ENCODE results near the gene ERN1. TPM values are rescaled to one million over a fixed set of nuclear protein-coding genes. Genes with fewer than 3 reads are reported as not detected.

ERN1 gene
- total and polyA plus RNA-seq, 2 of the 13 experiments (the other 11 are each of a cell fraction or from before 2014, with no cell fraction given): 6.0 to 12.7 TPM

- TF ChIP-seq HMGA1 (CRISPR knock-in tag; conservative IDR thresholded peaks at IDR 0.05) (no peak), ZNF138 (CRISPR knock-in tag; IDR thresholded peaks at IDR 0.05; ENCODE audit: low read depth) (0 out of 2 replicates have a peak, but pooled peaks have one; percentile 43), ZNF547 (CRISPR knock-in tag; IDR thresholded peaks at IDR 0.05) (no peak; the same call in none of the 2 replicates), ZBTB8A (CRISPR knock-in tag; IDR thresholded peaks at IDR 0.05; ENCODE audit: borderline replicate concordance, low read depth) (no peak; the same call in 1 of the 2 replicates), ZNF446 (CRISPR knock-in tag; IDR thresholded peaks at IDR 0.05) (no peak), FOXK1 (CRISPR knock-in tag; IDR thresholded peaks at IDR 0.05; ENCODE audit: borderline replicate concordance, low read depth) (peak; percentile 43; the same call in 1 of the 2 replicates), NCOA2 (CRISPR knock-in tag; IDR thresholded peaks at IDR 0.05) (0 out of 2 replicates have a peak, but pooled peaks have one; percentile 17), ZSCAN31 (CRISPR knock-in tag; IDR thresholded peaks at IDR 0.05; ENCODE audit: low read depth) (peak; percentile 63), SRF (IDR thresholded peaks at IDR 0.05; ENCODE audit: low read depth, low read length) (no peak), DNMT1 (CRISPR knock-in tag; IDR thresholded peaks at IDR 0.05) (no peak; the same call in 1 of the 2 replicates), ZNF232 (CRISPR knock-in tag; IDR thresholded peaks at IDR 0.05; ENCODE audit: borderline replicate concordance) (no peak), SETDB1 (CRISPR knock-in tag; IDR thresholded peaks at IDR 0.05; ENCODE audit: borderline replicate concordance) (no peak), ZNF687 (CRISPR knock-in tag; IDR thresholded peaks at IDR 0.05) (peak; percentile 95), ZFYVE20 (CRISPR knock-in tag; IDR thresholded peaks at IDR 0.05; ENCODE audit: borderline replicate concordance, low read depth) (no peak; the same call in 1 of the 2 replicates)
- TF ChIP-seq, protein P1, sequence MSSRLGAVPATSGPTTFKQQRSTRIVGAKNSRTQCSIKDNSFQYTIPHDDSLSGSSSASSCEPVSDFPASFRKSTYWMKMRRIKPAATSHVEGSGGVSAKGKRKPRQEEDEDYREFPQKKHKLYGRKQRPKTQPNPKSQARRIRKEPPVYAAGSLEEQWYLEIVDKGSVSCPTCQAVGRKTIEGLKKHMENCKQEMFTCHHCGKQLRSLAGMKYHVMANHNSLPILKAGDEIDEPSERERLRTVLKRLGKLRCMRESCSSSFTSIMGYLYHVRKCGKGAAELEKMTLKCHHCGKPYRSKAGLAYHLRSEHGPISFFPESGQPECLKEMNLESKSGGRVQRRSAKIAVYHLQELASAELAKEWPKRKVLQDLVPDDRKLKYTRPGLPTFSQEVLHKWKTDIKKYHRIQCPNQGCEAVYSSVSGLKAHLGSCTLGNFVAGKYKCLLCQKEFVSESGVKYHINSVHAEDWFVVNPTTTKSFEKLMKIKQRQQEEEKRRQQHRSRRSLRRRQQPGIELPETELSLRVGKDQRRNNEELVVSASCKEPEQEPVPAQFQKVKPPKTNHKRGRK (CRISPR knock-in tag; IDR thresholded peaks at IDR 0.05): peak; percentile 56; the same call in 1 of the 2 replicates
- TF ChIP-seq, protein P2, sequence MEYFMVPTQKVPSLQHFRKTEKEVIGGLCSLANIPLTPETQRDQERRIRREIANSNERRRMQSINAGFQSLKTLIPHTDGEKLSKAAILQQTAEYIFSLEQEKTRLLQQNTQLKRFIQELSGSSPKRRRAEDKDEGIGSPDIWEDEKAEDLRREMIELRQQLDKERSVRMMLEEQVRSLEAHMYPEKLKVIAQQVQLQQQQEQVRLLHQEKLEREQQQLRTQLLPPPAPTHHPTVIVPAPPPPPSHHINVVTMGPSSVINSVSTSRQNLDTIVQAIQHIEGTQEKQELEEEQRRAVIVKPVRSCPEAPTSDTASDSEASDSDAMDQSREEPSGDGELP (IDR thresholded peaks at IDR 0.05; ENCODE audit: borderline replicate concordance, low read depth): no peak
- TF ChIP-seq, protein P3, sequence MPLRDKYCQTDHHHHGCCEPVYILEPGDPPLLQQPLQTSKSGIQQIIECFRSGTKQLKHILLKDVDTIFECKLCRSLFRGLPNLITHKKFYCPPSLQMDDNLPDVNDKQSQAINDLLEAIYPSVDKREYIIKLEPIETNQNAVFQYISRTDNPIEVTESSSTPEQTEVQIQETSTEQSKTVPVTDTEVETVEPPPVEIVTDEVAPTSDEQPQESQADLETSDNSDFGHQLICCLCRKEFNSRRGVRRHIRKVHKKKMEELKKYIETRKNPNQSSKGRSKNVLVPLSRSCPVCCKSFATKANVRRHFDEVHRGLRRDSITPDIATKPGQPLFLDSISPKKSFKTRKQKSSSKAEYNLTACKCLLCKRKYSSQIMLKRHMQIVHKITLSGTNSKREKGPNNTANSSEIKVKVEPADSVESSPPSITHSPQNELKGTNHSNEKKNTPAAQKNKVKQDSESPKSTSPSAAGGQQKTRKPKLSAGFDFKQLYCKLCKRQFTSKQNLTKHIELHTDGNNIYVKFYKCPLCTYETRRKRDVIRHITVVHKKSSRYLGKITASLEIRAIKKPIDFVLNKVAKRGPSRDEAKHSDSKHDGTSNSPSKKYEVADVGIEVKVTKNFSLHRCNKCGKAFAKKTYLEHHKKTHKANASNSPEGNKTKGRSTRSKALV (CRISPR knock-in tag; IDR thresholded peaks at IDR 0.05): no peak
- TF ChIP-seq, protein P4, sequence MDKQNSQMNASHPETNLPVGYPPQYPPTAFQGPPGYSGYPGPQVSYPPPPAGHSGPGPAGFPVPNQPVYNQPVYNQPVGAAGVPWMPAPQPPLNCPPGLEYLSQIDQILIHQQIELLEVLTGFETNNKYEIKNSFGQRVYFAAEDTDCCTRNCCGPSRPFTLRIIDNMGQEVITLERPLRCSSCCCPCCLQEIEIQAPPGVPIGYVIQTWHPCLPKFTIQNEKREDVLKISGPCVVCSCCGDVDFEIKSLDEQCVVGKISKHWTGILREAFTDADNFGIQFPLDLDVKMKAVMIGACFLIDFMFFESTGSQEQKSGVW (CRISPR knock-in tag; IDR thresholded peaks at IDR 0.05; ENCODE audit: borderline replicate concordance): no peak
- TF ChIP-seq, protein P5, sequence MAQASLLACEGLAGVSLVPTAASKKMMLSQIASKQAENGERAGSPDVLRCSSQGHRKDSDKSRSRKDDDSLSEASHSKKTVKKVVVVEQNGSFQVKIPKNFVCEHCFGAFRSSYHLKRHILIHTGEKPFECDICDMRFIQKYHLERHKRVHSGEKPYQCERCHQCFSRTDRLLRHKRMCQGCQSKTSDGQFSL (CRISPR knock-in tag; IDR thresholded peaks at IDR 0.05): no peak
These were observed 16.6 kb upstream of the ERN1 start (continued) for GRCh38 chr17:64146418-64147109.

Measured in HepG2 (cell line).